Keratinocyte (primary cell): Measurements from ENCODE around the gene PTN.

ENCODE experiments used
- CTCF ChIP-seq, 3 experiments: IDR thresholded peaks in 1 of 3; conservative IDR thresholded peaks in 1 of 3; optimal IDR thresholded peaks in 1 of 3; 2 replicates in 2 of 3; 3 replicates in 1 of 3; pipeline versions ENCODE3 to v1.5.1; 2011; ENCODE audit warnings: low read length in 3 of 3, mild to moderate bottlenecking in 3 of 3, moderate library complexity in 2 of 3, control low read depth in 1 of 3, inconsistent platforms in 1 of 3; ENCODE audit not compliant: insufficient read depth in 2 of 3; ENCODE audit errors: extremely low read depth in 1 of 3
- EZH2 ChIP-seq: IDR thresholded peaks from one replicate; pipeline ENCODE4 v1.6.1; 2012; ENCODE audit warnings: inconsistent platforms, mild to moderate bottlenecking, low read length, moderate library complexity

- TF ChIP-seq CTCF (optimal IDR thresholded peaks at IDR 0.05 in 1 of 3, IDR thresholded peaks at IDR 0.05 in 1 of 3, conservative IDR thresholded peaks at IDR 0.05 in 1 of 3; ENCODE audit: extremely low read depth in 1 of 3, insufficient read depth in 2 of 3, low read length in 3 of 3) (no peak), EZH2 (no peak)
These were observed 85.0 kb downstream of the PTN start for GRCh38 chr7:137258552-137258951.
